Measurements from ENCODE around the gene ABCB10.

DNA sequence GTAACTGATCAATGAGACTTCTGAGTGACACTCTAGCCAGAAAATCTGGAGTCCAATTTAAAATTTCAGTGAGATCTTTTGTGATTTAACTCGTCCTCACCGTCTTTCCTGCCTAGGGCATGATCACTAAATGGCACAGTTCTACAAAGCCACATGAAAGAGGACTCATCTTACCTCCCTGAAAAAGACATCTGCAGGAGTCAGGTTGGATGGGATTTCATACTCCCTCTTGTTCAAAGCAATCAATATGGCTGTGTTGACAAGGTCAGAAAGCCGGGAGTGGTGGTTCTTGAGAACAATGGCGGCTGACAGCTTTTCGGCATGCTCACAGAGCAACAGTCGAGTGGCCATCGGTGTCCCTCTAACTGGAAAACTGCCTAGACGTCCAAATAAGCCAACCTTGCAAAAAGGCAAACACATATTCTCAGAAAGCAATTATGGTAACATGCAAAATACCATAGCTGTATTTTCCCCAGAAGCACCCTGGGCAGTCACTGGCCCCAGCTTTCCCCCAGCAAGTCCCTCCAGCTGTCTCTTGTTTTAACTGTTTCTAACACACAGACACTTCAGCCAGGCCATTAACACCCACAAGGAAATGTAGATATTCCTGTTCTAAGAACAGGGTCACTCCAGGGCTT lies 88.0 kb downstream of the ABCB10 start:
- TF ChIP-seq, protein P1, sequence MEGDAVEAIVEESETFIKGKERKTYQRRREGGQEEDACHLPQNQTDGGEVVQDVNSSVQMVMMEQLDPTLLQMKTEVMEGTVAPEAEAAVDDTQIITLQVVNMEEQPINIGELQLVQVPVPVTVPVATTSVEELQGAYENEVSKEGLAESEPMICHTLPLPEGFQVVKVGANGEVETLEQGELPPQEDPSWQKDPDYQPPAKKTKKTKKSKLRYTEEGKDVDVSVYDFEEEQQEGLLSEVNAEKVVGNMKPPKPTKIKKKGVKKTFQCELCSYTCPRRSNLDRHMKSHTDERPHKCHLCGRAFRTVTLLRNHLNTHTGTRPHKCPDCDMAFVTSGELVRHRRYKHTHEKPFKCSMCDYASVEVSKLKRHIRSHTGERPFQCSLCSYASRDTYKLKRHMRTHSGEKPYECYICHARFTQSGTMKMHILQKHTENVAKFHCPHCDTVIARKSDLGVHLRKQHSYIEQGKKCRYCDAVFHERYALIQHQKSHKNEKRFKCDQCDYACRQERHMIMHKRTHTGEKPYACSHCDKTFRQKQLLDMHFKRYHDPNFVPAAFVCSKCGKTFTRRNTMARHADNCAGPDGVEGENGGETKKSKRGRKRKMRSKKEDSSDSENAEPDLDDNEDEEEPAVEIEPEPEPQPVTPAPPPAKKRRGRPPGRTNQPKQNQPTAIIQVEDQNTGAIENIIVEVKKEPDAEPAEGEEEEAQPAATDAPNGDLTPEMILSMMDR (IDR thresholded peaks at IDR 0.05 in 8 of 11, conservative IDR thresholded peaks at IDR 0.05 in 3 of 11): no peak
- TF ChIP-seq POLR2AphosphoS5 (IDR thresholded peaks at IDR 0.05) (no peak), POLR2A (IDR thresholded peaks at IDR 0.05) (no peak)
